Motor neuron (in vitro differentiated cells): Measurements from ENCODE around the gene ANXA3. TPM values are rescaled to one million over a fixed set of nuclear protein-coding genes. Genes with fewer than 3 reads are reported as not detected.
"Not testable (repeated sequence)": the region's sequence is repeated elsewhere in the genome, so short reads cannot be mapped to it uniquely, and the experiment has no call there.

Experiments used
- ATAC-seq, 8 experiments: fragments of 200-7000 bp; cut with Tn5 transposase; replicated peaks in 6 of 8; 2 replicates each; pipeline ENCODE4 v1.8.0; 2021; ENCODE audit warnings: mild to moderate bottlenecking in 8 of 8, moderate library complexity in 8 of 8
- H3K27ac ChIP-seq, 2 donors: fragments of 250-450 bp; sonication (Bioruptor Pico); 2 replicates each; pipeline ENCODE4 v1.9.0; 2021; ENCODE audit warnings: antibody characterized with exemption in 2 of 2, mild to moderate bottlenecking in 2 of 2, moderate library complexity in 1 of 2
- H3K4me1 ChIP-seq, 2 donors: fragments of 250-450 bp; sonication (Bioruptor Pico); replicated peaks in 1 of 2; 2 replicates each; pipeline ENCODE4 v1.6.1; 2021; ENCODE audit warnings: antibody characterized with exemption in 2 of 2, mild to moderate bottlenecking in 2 of 2, moderate library complexity in 1 of 2
- H3K4me3 ChIP-seq, 5 donors: fragments of 250-450 bp; sonication (Bioruptor Pico); 2 replicates each; pipeline ENCODE4 v1.9.0; 2021; ENCODE audit warnings: antibody characterized with exemption in 5 of 5, mild to moderate bottlenecking in 5 of 5, moderate library complexity in 4 of 5
- WGBS, 10 experiments: fragments of 450-650 bp; shearing (Covaris generic); methylation state at CpG; one replicate each; pipeline ENCODE4 v1.0.0; 2022; 5-methylcytosine and 5-hydroxymethylcytosine counted together
- in situ Hi-C, 9 experiments: fragments of 400-800 bp; cut with MboI; loops; one replicate each; pipeline ENCODE4 v1.15.0; 2021; ENCODE audit warnings: low sequenced_read_pairs in 9 of 9, low pct_unique_long_range_greater_than_20kb in 2 of 9; ENCODE audit not compliant: unreplicated experiment in 9 of 9
- total RNA-seq, 8 experiments: library from RNA; unstranded; fragments of 300-600 nt; gene quantifications; 2 replicates each; pipeline versions ENCODE4 v1.2.3 to v1.2.4, GENCODE V29; 2022

ANXA3 gene
- total RNA-seq, result 100 to 1,000 TPM in 1 of 8 experiments, 10 to 100 TPM in 3, 1 to 10 TPM in 1, under 1 TPM in 3; 0.16 to 779 (median 6.1) TPM

GRCh38 chr4:78551420-78552351 is at the start of gene ANXA3:
Gene ANXA3 (plus strand): TSS chr4:78551770. CDS start chr4:78554474, 2,704 bp downstream.
- 0 to 60% (median 30%) methylated on average over 1 to 13 of the region's 65 CpGs; no CpG with 5 or more reads in 1 of the 10 experiments for WGBS, 10 experiments
- peak; percentile 70 to 88 (median 80) for ATAC-seq
- no peak within 1 kb of the TSS for H3K27ac ChIP-seq
- H3K4me3 ChIP-seq, result peak within 1 kb of the TSS; percentile 30 to 43 (median 40)
- no peaks in the 10 kb centered on the region for H3K4me1 ChIP-seq
- in situ Hi-C loops, result no loop called here

GRCh38 chr4:78506260-78506659 is 45.3 kb upstream of the ANXA3 start:
- WGBS, 10 experiments, result 33 to 100% (median 60%) methylated on average over 1 to 3 of the region's 10 CpGs; no CpG with 5 or more reads in 3 of the 10 experiments
- ATAC-seq, H3K4me1 ChIP-seq, H3K27ac ChIP-seq, H3K4me3 ChIP-seq: not testable (repeated sequence)
- in situ Hi-C loops, result loop anchor here in 4 of 9 experiments (25.0 kb wide), 3 partner anchors 444 to 544 kb away; partner anchors contain the start of gene FRAS1 (in 1 of the 4)

- in situ Hi-C loops, result loop anchor here in 4 of 9 experiments (25.0 kb wide), 3 partner anchors 447 to 547 kb away; partner anchors contain the start of gene FRAS1 (in 1 of the 4)
- no peak for ATAC-seq
- WGBS, 10 experiments, result 38 to 100% (median 80%) methylated on average over 1 to 2 of the region's 2 CpGs; no CpG with 5 or more reads in 1 of the 10 experiments
- no peaks in the 10 kb centered on the region for H3K4me1 ChIP-seq
- H3K27ac ChIP-seq, result no peak overlapping the region
- H3K4me3 ChIP-seq, result no peak overlapping the region
Observed at GRCh38 chr4:78509043-78509442, 42.5 kb upstream of the ANXA3 start.

- H3K4me3 ChIP-seq, result no peak overlapping the region
- ATAC-seq, result no peak
- H3K27ac ChIP-seq, result no peak overlapping the region
- H3K4me1 ChIP-seq, result no peaks in the 10 kb centered on the region
- in situ Hi-C loops, result loop anchor here in 4 of 9 experiments (25.0 kb wide), 3 partner anchors 448 to 548 kb away; partner anchors contain the start of gene FRAS1 (in 1 of the 4)
- 0 to 100% (median 75%) methylated on average over 1 of the region's 1 CpG; no CpG with 5 or more reads in 4 of the 10 experiments for WGBS, 10 experiments
Observed at GRCh38 chr4:78510108-78510507, 41.5 kb upstream of the ANXA3 start.

- WGBS, 10 experiments, result 20 to 100% (median 67%) methylated on average over 1 of the region's 1 CpG; no CpG with 5 or more reads in 3 of the 10 experiments
- no peak overlapping the region for H3K4me3 ChIP-seq
- in situ Hi-C loops, result loop anchor here in 4 of 9 experiments (25.0 kb wide), 3 partner anchors 448 to 548 kb away; partner anchors contain the start of gene FRAS1 (in 1 of the 4)
- no peaks in the 10 kb centered on the region for H3K4me1 ChIP-seq
- no peak for ATAC-seq
- no peak overlapping the region for H3K27ac ChIP-seq
Observed at GRCh38 chr4:78510681-78511080, 40.9 kb upstream of the ANXA3 start.

GRCh38 chr4:78512357-78512920 is 39.1 kb upstream of the ANXA3 start:
- 20 to 100% (median 90%) methylated on average over 1 to 3 of the region's 3 CpGs; no CpG with 5 or more reads in 1 of the 10 experiments for WGBS, 10 experiments
- in situ Hi-C loops, result loop anchor here in 4 of 9 experiments (25.0 kb wide), 3 partner anchors 450 to 550 kb away; partner anchors contain the start of gene FRAS1 (in 1 of the 4)
- Histone ChIP-seq H3K4me1 (no peaks in the 10 kb centered on the region), H3K27ac (no peak overlapping the region), H3K4me3 (no peak overlapping the region)
- ATAC-seq, result peak in 1 of 8 experiments; percentile 54

- in situ Hi-C loops, result loop anchor here in 4 of 9 experiments (25.0 kb wide), 3 partner anchors 451 to 551 kb away; partner anchors contain the start of gene FRAS1 (in 1 of the 4)
- no peak overlapping the region for H3K27ac ChIP-seq
- WGBS, 10 experiments, result 80 to 100% (median 93%) methylated on average over 1 to 2 of the region's 3 CpGs; no CpG with 5 or more reads in 4 of the 10 experiments
- no peak for ATAC-seq
- H3K4me3 ChIP-seq, result no peak overlapping the region
- no peaks in the 10 kb centered on the region for H3K4me1 ChIP-seq
Observed at GRCh38 chr4:78513411-78513975, 38.1 kb upstream of the ANXA3 start.

- Histone ChIP-seq H3K27ac (no peak overlapping the region), H3K4me1 (no peaks in the 10 kb centered on the region), H3K4me3 (no peak overlapping the region)
- peak in 4 of 8 experiments; percentile 36 to 69 (median 54) for ATAC-seq
- 0 to 32% (median 7%) methylated on average over 3 of the region's 3 CpGs for WGBS, 10 experiments
- in situ Hi-C loops, result loop anchor here in 4 of 9 experiments (25.0 kb wide), 3 partner anchors 455 to 555 kb away; partner anchors contain the start of gene FRAS1 (in 1 of the 4)
Observed at GRCh38 chr4:78517050-78517652, 34.4 kb upstream of the ANXA3 start.

- no peak for ATAC-seq
- H3K4me1 ChIP-seq, result no peaks in the 10 kb centered on the region
- 17 to 100% (median 100%) methylated on average over 1 to 2 of the region's 3 CpGs; no CpG with 5 or more reads in 5 of the 10 experiments for WGBS, 10 experiments
- in situ Hi-C loops, result loop anchor here in 4 of 9 experiments (25.0 kb wide), 3 partner anchors 456 to 556 kb away; partner anchors contain the start of gene FRAS1 (in 1 of the 4)
- H3K27ac ChIP-seq, result no peak overlapping the region
- H3K4me3 ChIP-seq, result no peak overlapping the region
Observed at GRCh38 chr4:78518561-78518960, 33.0 kb upstream of the ANXA3 start.

- ATAC-seq, result no peak
- Histone ChIP-seq H3K27ac (no peak overlapping the region), H3K4me1 (no peaks in the 10 kb centered on the region), H3K4me3 (no peak overlapping the region)
- in situ Hi-C loops, result loop anchor here in 4 of 9 experiments (25.0 kb wide), 3 partner anchors 458 to 558 kb away; partner anchors contain the start of gene FRAS1 (in 1 of the 4)
- 50 to 100% (median 91%) methylated on average over 1 to 3 of the region's 3 CpGs; no CpG with 5 or more reads in 1 of the 10 experiments for WGBS, 10 experiments
Observed at GRCh38 chr4:78519962-78520361, 31.6 kb upstream of the ANXA3 start.

GRCh38 chr4:78520808-78521226 is 30.8 kb upstream of the ANXA3 start:
- no peak for ATAC-seq
- in situ Hi-C loops, result loop anchor here in 4 of 9 experiments (25.0 kb wide), 3 partner anchors 459 to 559 kb away; partner anchors contain the start of gene FRAS1 (in 1 of the 4)
- no peaks in the 10 kb centered on the region for H3K4me1 ChIP-seq
- H3K27ac ChIP-seq, result no peak overlapping the region
- WGBS, 10 experiments, result 15 to 100% (median 89%) methylated on average over 1 to 3 of the region's 3 CpGs; no CpG with 5 or more reads in 1 of the 10 experiments
- no peak overlapping the region for H3K4me3 ChIP-seq
